Neural cell (in vitro differentiated cells): Measurements from ENCODE around the gene NAA15. TPM values are rescaled to one million over a fixed set of nuclear protein-coding genes. Genes with fewer than 3 reads are reported as not detected.

ENCODE experiments used
- H2AFZ ChIP-seq: fragments of 200-600, 300-800 bp; sonication (generic), shearing (Covaris generic); 2 replicates; pipeline ENCODE4 v1.6.0; 2014; ENCODE audit warnings: low read depth, mild to moderate bottlenecking, antibody characterized with exemption, low read length, moderate library complexity
- H3F3A ChIP-seq: fragments of 200-600 bp; shearing (Covaris generic); 2 replicates; pipeline ENCODE4 v1.6.1; 2016; ENCODE audit warnings: mild to moderate bottlenecking, moderate library complexity, mixed read lengths, antibody characterized with exemption, low read length; ENCODE audit not compliant: insufficient read depth, poor library complexity, severe bottlenecking
- H3K27ac ChIP-seq: fragments of 200-600, 300-800 bp; sonication (generic), shearing (Covaris generic); 2 replicates; pipeline ENCODE4 v1.5.1; 2014; ENCODE audit warnings: mild to moderate bottlenecking, low read length, moderate library complexity
- H3K27me3 ChIP-seq: fragments of 300-800, 200-600 bp; sonication (generic), shearing (Covaris generic); 2 replicates; pipeline ENCODE4 v1.6.0; 2014; ENCODE audit warnings: mild to moderate bottlenecking, low read depth, low read length, moderate library complexity; ENCODE audit not compliant: insufficient read depth
- H3K36me3 ChIP-seq: fragments of 300-800, 200-600 bp; sonication (generic), shearing (Covaris generic); 2 replicates; pipeline ENCODE4 v1.5.1; 2014; ENCODE audit warnings: mild to moderate bottlenecking, antibody characterized with exemption, low read length, moderate library complexity; ENCODE audit not compliant: insufficient read depth
- H3K4me2 ChIP-seq: fragments of 300-800, 200-600 bp; sonication (generic), shearing (Covaris generic); 2 replicates; pipeline ENCODE4 v1.6.0; 2014; ENCODE audit warnings: mild to moderate bottlenecking, low read length
- H3K4me3 ChIP-seq: fragments of 300-800, 200-600 bp; sonication (generic), shearing (Covaris generic); 2 replicates; pipeline ENCODE4 v1.5.1; 2014; ENCODE audit warnings: mild to moderate bottlenecking, low read length, moderate library complexity
- H3K79me2 ChIP-seq: fragments of 200-600 bp; shearing (Covaris generic); replicated peaks from 2 replicates; pipeline ENCODE4 v1.6.0; 2014; ENCODE audit warnings: mild to moderate bottlenecking, low read length, moderate library complexity; ENCODE audit not compliant: insufficient read depth
- H3K9ac ChIP-seq: fragments of 300-800, 200-600 bp; sonication (generic), shearing (Covaris generic); 2 replicates; pipeline ENCODE4 v1.6.1; 2016; ENCODE audit warnings: mild to moderate bottlenecking, low read length, mixed read lengths
- H3K9me2 ChIP-seq: fragments of 200-600 bp; shearing (Covaris generic); 2 replicates; pipeline ENCODE4 v1.6.1; 2016; ENCODE audit warnings: mild to moderate bottlenecking, low read length, mixed read lengths; ENCODE audit not compliant: insufficient read depth
- H3K9me3 ChIP-seq: fragments of 200-600, 300-800 bp; sonication (generic), shearing (Covaris generic); 2 replicates; pipeline ENCODE4 v1.6.1; 2016; ENCODE audit warnings: mild to moderate bottlenecking, mixed run types, low read length, moderate library complexity, mixed read lengths
- H4K20me1 ChIP-seq: fragments of 200-600 bp; shearing (Covaris generic); 2 replicates; pipeline ENCODE4 v1.6.1; 2016; ENCODE audit warnings: mild to moderate bottlenecking, mixed run types; ENCODE audit not compliant: insufficient read depth
- EP300 ChIP-seq: fragments of 450-650 bp; conservative IDR thresholded peaks from 2 replicates; pipeline ENCODE4 v1.6.1; 2014; ENCODE audit warnings: antibody characterized with exemption, mild to moderate bottlenecking, moderate library complexity; ENCODE audit not compliant: poor library complexity, severe bottlenecking
- EZH2 ChIP-seq: fragments of 200-600, 300-800 bp; shearing (Covaris generic), sonication (generic); IDR thresholded peaks from 2 replicates; pipeline ENCODE4 v1.6.1; 2014; ENCODE audit warnings: antibody characterized with exemption, low read length, borderline replicate concordance, mild to moderate bottlenecking; ENCODE audit not compliant: insufficient read depth, poor library complexity, severe bottlenecking
- MXI1 ChIP-seq: fragments of 450-650 bp; conservative IDR thresholded peaks from 2 replicates; pipeline ENCODE4 v1.6.1; 2014; ENCODE audit warnings: antibody characterized with exemption, mild to moderate bottlenecking; ENCODE audit not compliant: poor library complexity, severe bottlenecking
- POLR2AphosphoS5 ChIP-seq: IDR thresholded peaks from 2 replicates; pipeline ENCODE4 v1.6.1; 2012
- RAD21 ChIP-seq: fragments of 450-650 bp; conservative IDR thresholded peaks from 2 replicates; pipeline ENCODE4 v1.6.1; 2014; ENCODE audit warnings: antibody characterized with exemption, mild to moderate bottlenecking, moderate library complexity
- REST ChIP-seq: IDR thresholded peaks from 2 replicates; pipeline ENCODE4 v1.6.1; 2012; ENCODE audit warnings: borderline replicate concordance
- SMC3 ChIP-seq: fragments of 450-650 bp; conservative IDR thresholded peaks from 2 replicates; pipeline ENCODE4 v1.6.1; 2014; ENCODE audit warnings: antibody characterized with exemption, mild to moderate bottlenecking, moderate library complexity; ENCODE audit not compliant: poor library complexity
- TAF1 ChIP-seq: IDR thresholded peaks from 2 replicates; pipeline ENCODE4 v1.6.1; 2012; ENCODE audit warnings: low read depth
- polyA plus RNA-seq: library from polyadenylated mRNA; depleted of rRNA; stranded (reverse); fragments of >200 nt; gene quantifications from 2 replicates; pipeline ENCODE4 v1.2.3, GENCODE V29; 2014
- TF ChIP-seq, protein P1 (sequence below): fragments of 450-650 bp; IDR thresholded peaks from 2 replicates; pipeline ENCODE4 v1.5.1; 2014; ENCODE audit warnings: antibody characterized with exemption, mild to moderate bottlenecking, moderate library complexity; ENCODE audit not compliant: poor library complexity, severe bottlenecking

The NAA15 gene
- polyA plus RNA-seq, 1 donor from 2014 or later: 12.5 TPM

DNA sequence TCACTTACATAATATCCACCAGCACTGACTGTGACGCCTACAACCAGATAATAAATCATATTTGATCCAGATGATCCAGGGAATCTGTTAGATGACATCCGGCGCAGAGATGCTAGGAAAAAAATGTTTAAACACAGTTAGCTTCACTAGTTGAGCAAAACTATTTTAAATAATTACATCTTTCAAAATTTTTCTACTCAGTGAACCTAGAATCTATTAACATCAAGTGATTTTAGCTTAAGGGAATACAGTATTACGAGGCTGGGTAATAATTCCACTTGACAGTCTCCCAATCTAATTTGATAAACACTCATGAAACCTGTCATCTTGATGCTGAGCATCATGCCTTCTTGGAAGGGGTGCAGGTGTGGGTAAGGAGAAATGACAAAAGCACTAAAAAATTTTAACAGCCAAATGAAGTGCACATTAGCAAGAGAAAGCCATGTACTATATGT lies 26.0 kb upstream of the NAA15 start:
- Histone ChIP-seq H3K79me2 (no peaks in the 10 kb centered on the region), H3F3A (no peaks in the 10 kb centered on the region), H3K36me3 (no peaks in the 10 kb centered on the region), H3K9ac (no peak overlapping the region), H3K27me3 (peaks cover 31% of the 10 kb centered on the region), H3K9me2 (no peaks in the 10 kb centered on the region), H3K4me3 (no peak overlapping the region), H3K9me3 (no peaks in the 10 kb centered on the region), H3K4me2 (no peak overlapping the region), H3K27ac (no peak overlapping the region), H4K20me1 (no peaks in the 10 kb centered on the region), H2AFZ (no peak overlapping the region)
- TF ChIP-seq, protein P1, sequence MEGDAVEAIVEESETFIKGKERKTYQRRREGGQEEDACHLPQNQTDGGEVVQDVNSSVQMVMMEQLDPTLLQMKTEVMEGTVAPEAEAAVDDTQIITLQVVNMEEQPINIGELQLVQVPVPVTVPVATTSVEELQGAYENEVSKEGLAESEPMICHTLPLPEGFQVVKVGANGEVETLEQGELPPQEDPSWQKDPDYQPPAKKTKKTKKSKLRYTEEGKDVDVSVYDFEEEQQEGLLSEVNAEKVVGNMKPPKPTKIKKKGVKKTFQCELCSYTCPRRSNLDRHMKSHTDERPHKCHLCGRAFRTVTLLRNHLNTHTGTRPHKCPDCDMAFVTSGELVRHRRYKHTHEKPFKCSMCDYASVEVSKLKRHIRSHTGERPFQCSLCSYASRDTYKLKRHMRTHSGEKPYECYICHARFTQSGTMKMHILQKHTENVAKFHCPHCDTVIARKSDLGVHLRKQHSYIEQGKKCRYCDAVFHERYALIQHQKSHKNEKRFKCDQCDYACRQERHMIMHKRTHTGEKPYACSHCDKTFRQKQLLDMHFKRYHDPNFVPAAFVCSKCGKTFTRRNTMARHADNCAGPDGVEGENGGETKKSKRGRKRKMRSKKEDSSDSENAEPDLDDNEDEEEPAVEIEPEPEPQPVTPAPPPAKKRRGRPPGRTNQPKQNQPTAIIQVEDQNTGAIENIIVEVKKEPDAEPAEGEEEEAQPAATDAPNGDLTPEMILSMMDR: no peak
- TF ChIP-seq EP300: no peak
- TF ChIP-seq REST: no peak
- no peak for TF ChIP-seq POLR2AphosphoS5
- no peak for TF ChIP-seq SMC3

- H3K9ac ChIP-seq: no peak overlapping the region
- H3K27ac ChIP-seq: no peak overlapping the region
- TF ChIP-seq, protein P1: no peak
- TF ChIP-seq EZH2: no peak
- no peak for TF ChIP-seq TAF1
- TF ChIP-seq RAD21: no peak
- TF ChIP-seq MXI1: no peak
- no peak overlapping the region for H2AFZ ChIP-seq
- no peaks in the 10 kb centered on the region for H3F3A ChIP-seq
- no peaks in the 10 kb centered on the region for H3K36me3 ChIP-seq
- no peaks in the 10 kb centered on the region for H3K9me3 ChIP-seq
- H3K79me2 ChIP-seq: no peaks in the 10 kb centered on the region
- H3K27me3 ChIP-seq: peaks cover 41% of the 10 kb centered on the region
- no peak overlapping the region for H3K4me2 ChIP-seq
- no peak overlapping the region for H3K4me3 ChIP-seq
- H3K9me2 ChIP-seq: no peaks in the 10 kb centered on the region
- H4K20me1 ChIP-seq: no peaks in the 10 kb centered on the region
Measured at GRCh38 chr4:139278485-139278884, 22.8 kb upstream of the NAA15 start.
